Measurements from ENCODE around the gene ASCL3.

DNA sequence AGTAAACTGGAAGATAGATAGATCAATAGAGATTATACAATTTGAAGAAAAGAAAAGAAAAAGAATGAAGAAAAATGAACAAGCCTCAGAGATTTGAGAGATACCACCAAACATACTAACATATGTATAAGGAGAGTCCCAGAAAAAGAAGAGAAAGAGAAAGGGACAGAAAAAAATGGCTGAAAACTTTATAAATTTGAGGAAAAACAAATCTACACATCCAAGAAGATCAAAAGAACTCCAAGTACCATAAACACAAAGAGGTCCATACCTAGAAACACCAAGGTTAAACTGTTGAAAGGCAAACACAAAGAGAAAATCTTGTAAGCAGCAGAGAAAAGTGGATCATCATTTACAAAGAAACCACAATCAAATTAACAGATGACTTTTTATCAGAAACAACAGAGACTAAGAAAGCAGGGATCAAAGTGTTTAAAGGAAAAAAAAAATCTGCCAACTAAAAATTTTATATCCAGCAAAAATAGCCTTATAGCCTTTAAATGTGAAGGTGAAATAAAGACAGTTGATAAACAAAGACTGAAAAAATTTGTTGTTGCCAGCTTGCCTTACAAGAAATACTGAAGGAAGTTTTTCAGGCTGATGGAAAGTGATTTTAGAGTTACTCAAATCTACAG, 43.6 kb downstream of the ASCL3 start:
- TF ChIP-seq, protein P1, sequence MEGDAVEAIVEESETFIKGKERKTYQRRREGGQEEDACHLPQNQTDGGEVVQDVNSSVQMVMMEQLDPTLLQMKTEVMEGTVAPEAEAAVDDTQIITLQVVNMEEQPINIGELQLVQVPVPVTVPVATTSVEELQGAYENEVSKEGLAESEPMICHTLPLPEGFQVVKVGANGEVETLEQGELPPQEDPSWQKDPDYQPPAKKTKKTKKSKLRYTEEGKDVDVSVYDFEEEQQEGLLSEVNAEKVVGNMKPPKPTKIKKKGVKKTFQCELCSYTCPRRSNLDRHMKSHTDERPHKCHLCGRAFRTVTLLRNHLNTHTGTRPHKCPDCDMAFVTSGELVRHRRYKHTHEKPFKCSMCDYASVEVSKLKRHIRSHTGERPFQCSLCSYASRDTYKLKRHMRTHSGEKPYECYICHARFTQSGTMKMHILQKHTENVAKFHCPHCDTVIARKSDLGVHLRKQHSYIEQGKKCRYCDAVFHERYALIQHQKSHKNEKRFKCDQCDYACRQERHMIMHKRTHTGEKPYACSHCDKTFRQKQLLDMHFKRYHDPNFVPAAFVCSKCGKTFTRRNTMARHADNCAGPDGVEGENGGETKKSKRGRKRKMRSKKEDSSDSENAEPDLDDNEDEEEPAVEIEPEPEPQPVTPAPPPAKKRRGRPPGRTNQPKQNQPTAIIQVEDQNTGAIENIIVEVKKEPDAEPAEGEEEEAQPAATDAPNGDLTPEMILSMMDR (IDR thresholded peaks at IDR 0.05 in 8 of 11, conservative IDR thresholded peaks at IDR 0.05 in 3 of 11) = no peak
- no peak for TF ChIP-seq POLR2A (IDR thresholded peaks at IDR 0.05)
- no peak for TF ChIP-seq POLR2AphosphoS5 (IDR thresholded peaks at IDR 0.05)

Measured in spleen (tissue), 7 donors.